Left renal pelvis (tissue), 4 donors: ENCODE data around the gene MTPN. TPM values are rescaled to one million over a fixed set of nuclear protein-coding genes. Genes with fewer than 3 reads are reported as not detected.
A peak's percentile ranks its signal among the peaks of the same experiment; 100 is the strongest.

Experiments used
- DNase-seq, 4 donors: peaks; one replicate each; pipeline ENCODE4 v3.0.0-alpha.2; 2013; ENCODE audit warnings: low read depth in 4 of 4, low spot score in 3 of 4
- polyA plus RNA-seq, 4 donors: library from polyadenylated mRNA; unstranded; fragments of 120-200 nt; gene quantifications; one replicate each; pipeline ENCODE4 v1.2.1, GENCODE V29; 2013; ENCODE audit not compliant: insufficient read length in 4 of 4

Gene MTPN
- polyA plus RNA-seq, 4 donors = 150 to 186 (median 158) TPM

- DNase-seq = no peak
Measured at GRCh38 chr7:135930565-135931461, 46.3 kb downstream of the MTPN start.

- DNase-seq = no peak
Measured at GRCh38 chr7:135929722-135930141, 47.4 kb downstream of the MTPN start.

GRCh38 chr7:135929249-135929648, 47.9 kb downstream of the MTPN start:
- DNase-seq = no peak

GRCh38 chr7:135928136-135928535, 49.0 kb downstream of the MTPN start:
- DNase-seq = no peak

GRCh38 chr7:135925210-135925609, 51.9 kb downstream of the MTPN start:
- DNase-seq = no peak

GRCh38 chr7:135924302-135924701, 52.9 kb downstream of the MTPN start:
- DNase-seq = no peak

GRCh38 chr7:135922263-135922662, 54.9 kb downstream of the MTPN start:
- DNase-seq = no peak

GRCh38 chr7:135920478-135920877, 56.7 kb downstream of the MTPN start:
- DNase-seq = no peak

- DNase-seq = no peak
Measured at GRCh38 chr7:135919071-135919841, 57.9 kb downstream of the MTPN start.

- no peak for DNase-seq
Measured at GRCh38 chr7:135918134-135918533, 59.0 kb downstream of the MTPN start.

- no peak for DNase-seq
Measured at GRCh38 chr7:135917721-135918120, 59.4 kb downstream of the MTPN start.

GRCh38 chr7:135914346-135914745, 62.8 kb downstream of the MTPN start:
- no peak for DNase-seq

GRCh38 chr7:135913404-135913803, 63.8 kb downstream of the MTPN start:
- DNase-seq = no peak

- DNase-seq = no peak
Measured at GRCh38 chr7:135911099-135911498, 66.1 kb downstream of the MTPN start.

GRCh38 chr7:135910393-135911036, 66.6 kb downstream of the MTPN start:
- no peak for DNase-seq

GRCh38 chr7:135905858-135906257, 71.3 kb downstream of the MTPN start:
- no peak for DNase-seq

GRCh38 chr7:135905355-135905754, 71.8 kb downstream of the MTPN start:
- no peak for DNase-seq

GRCh38 chr7:135904282-135904681, 72.9 kb downstream of the MTPN start:
- no peak for DNase-seq

GRCh38 chr7:135901585-135902540, 75.3 kb downstream of the MTPN start:
- no peak for DNase-seq

GRCh38 chr7:135900065-135900546, 77.1 kb downstream of the MTPN start:
- peak; percentile 27 to 42 (median 30) for DNase-seq
